ENCODE data around the gene KCND3. TPM values are rescaled to one million over a fixed set of nuclear protein-coding genes. Genes with fewer than 3 reads are reported as not detected.

Gene KCND3
- total RNA-seq, 1 experiment from 2014 or later: 0.15 TPM

- no CpG with 5 or more reads among the region's 10 CpGs for WGBS (ENCODE audit: extremely low coverage, insufficient read length, low lambda C conversion rate)
These were observed 106.4 kb downstream of the KCND3 start for GRCh38 chr1:111882986-111883560.

More at GRCh38 chr1:111882986-111883560, 106.4 kb downstream of the KCND3 start:
- no peak overlapping the region for H4K91ac ChIP-seq (ENCODE audit: insufficient read length, low read depth, low read length)
- H3K27ac ChIP-seq (ENCODE audit: insufficient read length, low read depth, low read length): no peak overlapping the region
- no peak overlapping the region for H2BK120ac ChIP-seq (ENCODE audit: low read depth, low read length, poor library complexity, severe bottlenecking)
- no peak overlapping the region for H3K23ac ChIP-seq (ENCODE audit: insufficient read length, low read depth, low read length)
- H3K23me2 ChIP-seq (ENCODE audit: insufficient read length, low read depth, low read length, poor library complexity, severe bottlenecking): no peaks in the 10 kb centered on the region
- H2BK5ac ChIP-seq (ENCODE audit: insufficient read length, low read length): no peak overlapping the region
- H3K14ac ChIP-seq (ENCODE audit: insufficient read depth, low read length): no peak overlapping the region
- H3K79me2 ChIP-seq (ENCODE audit: insufficient read depth, low read length): no peaks in the 10 kb centered on the region
- no peaks in the 10 kb centered on the region for H3K79me1 ChIP-seq (ENCODE audit: insufficient read depth, low read depth, low read length, poor library complexity, severe bottlenecking)
- H3K4me2 ChIP-seq (ENCODE audit: insufficient read depth, insufficient read length, low read length): no peak overlapping the region
- no peak overlapping the region for H3K18ac ChIP-seq (ENCODE audit: insufficient read length, low read depth, low read length)
- no peak overlapping the region for H2BK15ac ChIP-seq (ENCODE audit: low read depth, low read length)
- H3K56ac ChIP-seq (ENCODE audit: insufficient read length, low read depth, low read length): no peak overlapping the region
- H2AFZ ChIP-seq (ENCODE audit: low read length): no peak overlapping the region
- no peak overlapping the region for H3T11ph ChIP-seq (ENCODE audit: low read length)
- H3K27me3 ChIP-seq (ENCODE audit: insufficient read depth, low read length): no peaks in the 10 kb centered on the region
- no peak overlapping the region for H3K9ac ChIP-seq (ENCODE audit: extremely low read depth, insufficient read length, low read length)
- Mint-ChIP-seq H3K4me1 (peaks cover 22 to 38% of the 10 kb centered on the region in 2 experiments), H3K4me3 (no peak overlapping the region), H3K27ac (no peak overlapping the region), H3K36me3 (ENCODE audit: insufficient read depth in 1 of 3, low read depth in 3 of 3) (no peaks in the 10 kb centered on the region), H3K9me3 (no peaks in the 10 kb centered on the region), H3K27me3 (ENCODE audit: low read depth) (peaks cover 6% of the 10 kb centered on the region)
- no peak overlapping the region for H4K8ac ChIP-seq (replicated peaks; ENCODE audit: insufficient read length, low read depth, low read length)
- no peak overlapping the region for H2AK5ac ChIP-seq (ENCODE audit: insufficient read length, low read length)
- H3K9me3 ChIP-seq (ENCODE audit: control insufficient read depth, low read depth, low read length): no peaks in the 10 kb centered on the region
- DNase-seq: no peak
- no peak overlapping the region for H2BK20ac ChIP-seq (ENCODE audit: low read depth, low read length, poor library complexity, severe bottlenecking)
- H3K4me1 ChIP-seq (ENCODE audit: insufficient read depth, low read length): peaks cover 7% of the 10 kb centered on the region; the same call in 1 of the 2 replicates
- H4K5ac ChIP-seq (ENCODE audit: insufficient read length, low read depth, low read length): no peak overlapping the region
- no peak for TF ChIP-seq CTCF (conservative IDR thresholded peaks at IDR 0.05)
- H4K20me1 ChIP-seq (ENCODE audit: control insufficient read depth, insufficient read depth, insufficient read length): no peaks in the 10 kb centered on the region
- no peak overlapping the region for H3K4ac ChIP-seq (ENCODE audit: low read depth, low read length)
- H2BK12ac ChIP-seq (ENCODE audit: insufficient read length, low read depth, low read length): no peak overlapping the region

Measured in H9 (cell line).